Measurements from ENCODE around the gene MMP25.

MMP25 gene

GRCh38 chr16:3045758-3046640 is at the start of gene MMP25:
TSS of gene MMP25 (plus strand) at chr16:3046561. CDS start at chr16:3046918, 357 bp downstream.
- H3K4me1 ChIP-seq (ENCODE audit: control insufficient read depth, insufficient read depth, low read length) = no peaks in the 10 kb centered on the region

GRCh38 chr16:2999929-3000328 is 46.4 kb upstream of the MMP25 start:
- H3K4me3 ChIP-seq (ENCODE audit: low read depth, low read length) = no peak overlapping the region
- H3K9ac ChIP-seq (ENCODE audit: low read length) = no peak overlapping the region
- no peak overlapping the region for H3K27ac ChIP-seq (ENCODE audit: low read depth, low read length)
- H3K27me3 ChIP-seq (ENCODE audit: control insufficient read depth, insufficient read depth, low read length) = peaks cover 3% of the 10 kb centered on the region; the same call in 1 of the 2 replicates
- no peaks in the 10 kb centered on the region for H3K36me3 ChIP-seq (ENCODE audit: control insufficient read depth, insufficient read depth, low read length)
- H3K9me3 ChIP-seq (ENCODE audit: control insufficient read depth, insufficient read depth, low read depth, low read length) = no peaks in the 10 kb centered on the region
- H3K4me1 ChIP-seq (ENCODE audit: control insufficient read depth, insufficient read depth, low read length) = peaks cover 12% of the 10 kb centered on the region

More at GRCh38 chr16:3045758-3046640, at the start of gene MMP25:
- Histone ChIP-seq H3K9me3 (ENCODE audit: control insufficient read depth, insufficient read depth, low read depth, low read length) (no peaks in the 10 kb centered on the region), H3K27ac (ENCODE audit: low read depth, low read length) (peak within 1 kb of the TSS; percentile 39; the same call in 1 of the 2 replicates), H3K9ac (ENCODE audit: low read length) (peak within 1 kb of the TSS; percentile 43), H3K4me3 (ENCODE audit: low read depth, low read length) (peak within 1 kb of the TSS; percentile 85), H3K36me3 (ENCODE audit: control insufficient read depth, insufficient read depth, low read length) (no peaks in the 10 kb centered on the region), H3K27me3 (ENCODE audit: control insufficient read depth, insufficient read depth, low read length) (peaks cover 59% of the 10 kb centered on the region)

GRCh38 chr16:3000540-3000939 is 45.8 kb upstream of the MMP25 start:
- H3K9ac ChIP-seq (ENCODE audit: low read length) = no peak overlapping the region
- peaks cover 4% of the 10 kb centered on the region; the same call in 1 of the 2 replicates for H3K27me3 ChIP-seq (ENCODE audit: control insufficient read depth, insufficient read depth, low read length)
- no peak overlapping the region for H3K27ac ChIP-seq (ENCODE audit: low read depth, low read length)
- no peaks in the 10 kb centered on the region for H3K36me3 ChIP-seq (ENCODE audit: control insufficient read depth, insufficient read depth, low read length)
- peaks cover 12% of the 10 kb centered on the region for H3K4me1 ChIP-seq (ENCODE audit: control insufficient read depth, insufficient read depth, low read length)
- no peak overlapping the region for H3K4me3 ChIP-seq (ENCODE audit: low read depth, low read length)
- no peaks in the 10 kb centered on the region for H3K9me3 ChIP-seq (ENCODE audit: control insufficient read depth, insufficient read depth, low read depth, low read length)

GRCh38 chr16:3001316-3001715 is 45.0 kb upstream of the MMP25 start:
- Histone ChIP-seq H3K36me3 (ENCODE audit: control insufficient read depth, insufficient read depth, low read length) (no peaks in the 10 kb centered on the region), H3K27ac (ENCODE audit: low read depth, low read length) (no peak overlapping the region), H3K27me3 (ENCODE audit: control insufficient read depth, insufficient read depth, low read length) (peaks cover 9% of the 10 kb centered on the region; the same call in 1 of the 2 replicates), H3K9ac (ENCODE audit: low read length) (no peak overlapping the region), H3K4me1 (ENCODE audit: control insufficient read depth, insufficient read depth, low read length) (peaks cover 19% of the 10 kb centered on the region), H3K4me3 (ENCODE audit: low read depth, low read length) (no peak overlapping the region), H3K9me3 (ENCODE audit: control insufficient read depth, insufficient read depth, low read depth, low read length) (no peaks in the 10 kb centered on the region)

- H3K4me1 ChIP-seq (ENCODE audit: control insufficient read depth, insufficient read depth, low read length) = peaks cover 35% of the 10 kb centered on the region
- no peak overlapping the region for H3K9ac ChIP-seq (ENCODE audit: low read length)
- peaks cover 13% of the 10 kb centered on the region; the same call in 1 of the 2 replicates for H3K27me3 ChIP-seq (ENCODE audit: control insufficient read depth, insufficient read depth, low read length)
- H3K4me3 ChIP-seq (ENCODE audit: low read depth, low read length) = no peak overlapping the region; the same call in 1 of the 2 replicates
- H3K36me3 ChIP-seq (ENCODE audit: control insufficient read depth, insufficient read depth, low read length) = no peaks in the 10 kb centered on the region
- no peak overlapping the region for H3K27ac ChIP-seq (ENCODE audit: low read depth, low read length)
- no peaks in the 10 kb centered on the region for H3K9me3 ChIP-seq (ENCODE audit: control insufficient read depth, insufficient read depth, low read depth, low read length)
Observed at GRCh38 chr16:3003582-3004270, 42.6 kb upstream of the MMP25 start.

- Histone ChIP-seq H3K9ac (ENCODE audit: low read length) (no peak overlapping the region), H3K4me3 (ENCODE audit: low read depth, low read length) (peak overlapping the region; percentile 37; the same call in 1 of the 2 replicates), H3K27me3 (ENCODE audit: control insufficient read depth, insufficient read depth, low read length) (peaks cover 13% of the 10 kb centered on the region; the same call in 1 of the 2 replicates), H3K36me3 (ENCODE audit: control insufficient read depth, insufficient read depth, low read length) (no peaks in the 10 kb centered on the region), H3K27ac (ENCODE audit: low read depth, low read length) (no peak overlapping the region), H3K4me1 (ENCODE audit: control insufficient read depth, insufficient read depth, low read length) (peaks cover 41% of the 10 kb centered on the region), H3K9me3 (ENCODE audit: control insufficient read depth, insufficient read depth, low read depth, low read length) (no peaks in the 10 kb centered on the region)
Observed at GRCh38 chr16:3004319-3004718, 42.0 kb upstream of the MMP25 start.

GRCh38 chr16:3004781-3005284 is 41.5 kb upstream of the MMP25 start:
- Histone ChIP-seq H3K36me3 (ENCODE audit: control insufficient read depth, insufficient read depth, low read length) (no peaks in the 10 kb centered on the region), H3K9me3 (ENCODE audit: control insufficient read depth, insufficient read depth, low read depth, low read length) (no peaks in the 10 kb centered on the region), H3K9ac (ENCODE audit: low read length) (peak overlapping the region; percentile 78), H3K27ac (ENCODE audit: low read depth, low read length) (peak overlapping the region; percentile 47; the same call in 1 of the 2 replicates), H3K4me1 (ENCODE audit: control insufficient read depth, insufficient read depth, low read length) (peaks cover 46% of the 10 kb centered on the region), H3K4me3 (ENCODE audit: low read depth, low read length) (peak overlapping the region; percentile 74), H3K27me3 (ENCODE audit: control insufficient read depth, insufficient read depth, low read length) (peaks cover 13% of the 10 kb centered on the region; the same call in 1 of the 2 replicates)

- Histone ChIP-seq H3K4me3 (ENCODE audit: low read depth, low read length) (peak overlapping the region; percentile 53), H3K9me3 (ENCODE audit: control insufficient read depth, insufficient read depth, low read depth, low read length) (no peaks in the 10 kb centered on the region), H3K27me3 (ENCODE audit: control insufficient read depth, insufficient read depth, low read length) (peaks cover 22% of the 10 kb centered on the region), H3K27ac (ENCODE audit: low read depth, low read length) (peak overlapping the region; percentile 95), H3K36me3 (ENCODE audit: control insufficient read depth, insufficient read depth, low read length) (no peaks in the 10 kb centered on the region), H3K9ac (ENCODE audit: low read length) (peak overlapping the region; percentile 95), H3K4me1 (ENCODE audit: control insufficient read depth, insufficient read depth, low read length) (peaks cover 56% of the 10 kb centered on the region)
Observed at GRCh38 chr16:3007059-3007956, 39.1 kb upstream of the MMP25 start.

GRCh38 chr16:3007957-3008689 is 38.2 kb upstream of the MMP25 start:
- H3K4me1 ChIP-seq (ENCODE audit: control insufficient read depth, insufficient read depth, low read length) = peaks cover 62% of the 10 kb centered on the region

GRCh38 chr16:3008690-3009037 is 37.7 kb upstream of the MMP25 start:
- Histone ChIP-seq H3K4me3 (ENCODE audit: low read depth, low read length) (peak overlapping the region; percentile 41), H3K4me1 (ENCODE audit: control insufficient read depth, insufficient read depth, low read length) (peaks cover 67% of the 10 kb centered on the region), H3K27me3 (ENCODE audit: control insufficient read depth, insufficient read depth, low read length) (peaks cover 35% of the 10 kb centered on the region), H3K36me3 (ENCODE audit: control insufficient read depth, insufficient read depth, low read length) (no peaks in the 10 kb centered on the region), H3K27ac (ENCODE audit: low read depth, low read length) (peak overlapping the region; percentile 95), H3K9me3 (ENCODE audit: control insufficient read depth, insufficient read depth, low read depth, low read length) (no peaks in the 10 kb centered on the region), H3K9ac (ENCODE audit: low read length) (peak overlapping the region; percentile 95)

More at GRCh38 chr16:3007957-3008689, 38.2 kb upstream of the MMP25 start:
- Histone ChIP-seq H3K27me3 (ENCODE audit: control insufficient read depth, insufficient read depth, low read length) (peaks cover 30% of the 10 kb centered on the region), H3K36me3 (ENCODE audit: control insufficient read depth, insufficient read depth, low read length) (no peaks in the 10 kb centered on the region), H3K9me3 (ENCODE audit: control insufficient read depth, insufficient read depth, low read depth, low read length) (no peaks in the 10 kb centered on the region), H3K27ac (ENCODE audit: low read depth, low read length) (peak overlapping the region; percentile 95), H3K9ac (ENCODE audit: low read length) (peak overlapping the region; percentile 95), H3K4me3 (ENCODE audit: low read depth, low read length) (peak overlapping the region; percentile 53)
